ENCODE results near the gene PLIN4.
"Not testable (repeated sequence)": the region's sequence is repeated elsewhere in the genome, so short reads cannot be mapped to it uniquely, and the experiment has no call there.

PLIN4 gene, protein sequence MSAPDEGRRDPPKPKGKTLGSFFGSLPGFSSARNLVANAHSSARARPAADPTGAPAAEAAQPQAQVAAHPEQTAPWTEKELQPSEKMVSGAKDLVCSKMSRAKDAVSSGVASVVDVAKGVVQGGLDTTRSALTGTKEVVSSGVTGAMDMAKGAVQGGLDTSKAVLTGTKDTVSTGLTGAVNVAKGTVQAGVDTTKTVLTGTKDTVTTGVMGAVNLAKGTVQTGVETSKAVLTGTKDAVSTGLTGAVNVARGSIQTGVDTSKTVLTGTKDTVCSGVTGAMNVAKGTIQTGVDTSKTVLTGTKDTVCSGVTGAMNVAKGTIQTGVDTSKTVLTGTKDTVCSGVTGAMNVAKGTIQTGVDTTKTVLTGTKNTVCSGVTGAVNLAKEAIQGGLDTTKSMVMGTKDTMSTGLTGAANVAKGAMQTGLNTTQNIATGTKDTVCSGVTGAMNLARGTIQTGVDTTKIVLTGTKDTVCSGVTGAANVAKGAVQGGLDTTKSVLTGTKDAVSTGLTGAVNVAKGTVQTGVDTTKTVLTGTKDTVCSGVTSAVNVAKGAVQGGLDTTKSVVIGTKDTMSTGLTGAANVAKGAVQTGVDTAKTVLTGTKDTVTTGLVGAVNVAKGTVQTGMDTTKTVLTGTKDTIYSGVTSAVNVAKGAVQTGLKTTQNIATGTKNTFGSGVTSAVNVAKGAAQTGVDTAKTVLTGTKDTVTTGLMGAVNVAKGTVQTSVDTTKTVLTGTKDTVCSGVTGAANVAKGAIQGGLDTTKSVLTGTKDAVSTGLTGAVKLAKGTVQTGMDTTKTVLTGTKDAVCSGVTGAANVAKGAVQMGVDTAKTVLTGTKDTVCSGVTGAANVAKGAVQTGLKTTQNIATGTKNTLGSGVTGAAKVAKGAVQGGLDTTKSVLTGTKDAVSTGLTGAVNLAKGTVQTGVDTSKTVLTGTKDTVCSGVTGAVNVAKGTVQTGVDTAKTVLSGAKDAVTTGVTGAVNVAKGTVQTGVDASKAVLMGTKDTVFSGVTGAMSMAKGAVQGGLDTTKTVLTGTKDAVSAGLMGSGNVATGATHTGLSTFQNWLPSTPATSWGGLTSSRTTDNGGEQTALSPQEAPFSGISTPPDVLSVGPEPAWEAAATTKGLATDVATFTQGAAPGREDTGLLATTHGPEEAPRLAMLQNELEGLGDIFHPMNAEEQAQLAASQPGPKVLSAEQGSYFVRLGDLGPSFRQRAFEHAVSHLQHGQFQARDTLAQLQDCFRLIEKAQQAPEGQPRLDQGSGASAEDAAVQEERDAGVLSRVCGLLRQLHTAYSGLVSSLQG (N-terminal part only)

DNA sequence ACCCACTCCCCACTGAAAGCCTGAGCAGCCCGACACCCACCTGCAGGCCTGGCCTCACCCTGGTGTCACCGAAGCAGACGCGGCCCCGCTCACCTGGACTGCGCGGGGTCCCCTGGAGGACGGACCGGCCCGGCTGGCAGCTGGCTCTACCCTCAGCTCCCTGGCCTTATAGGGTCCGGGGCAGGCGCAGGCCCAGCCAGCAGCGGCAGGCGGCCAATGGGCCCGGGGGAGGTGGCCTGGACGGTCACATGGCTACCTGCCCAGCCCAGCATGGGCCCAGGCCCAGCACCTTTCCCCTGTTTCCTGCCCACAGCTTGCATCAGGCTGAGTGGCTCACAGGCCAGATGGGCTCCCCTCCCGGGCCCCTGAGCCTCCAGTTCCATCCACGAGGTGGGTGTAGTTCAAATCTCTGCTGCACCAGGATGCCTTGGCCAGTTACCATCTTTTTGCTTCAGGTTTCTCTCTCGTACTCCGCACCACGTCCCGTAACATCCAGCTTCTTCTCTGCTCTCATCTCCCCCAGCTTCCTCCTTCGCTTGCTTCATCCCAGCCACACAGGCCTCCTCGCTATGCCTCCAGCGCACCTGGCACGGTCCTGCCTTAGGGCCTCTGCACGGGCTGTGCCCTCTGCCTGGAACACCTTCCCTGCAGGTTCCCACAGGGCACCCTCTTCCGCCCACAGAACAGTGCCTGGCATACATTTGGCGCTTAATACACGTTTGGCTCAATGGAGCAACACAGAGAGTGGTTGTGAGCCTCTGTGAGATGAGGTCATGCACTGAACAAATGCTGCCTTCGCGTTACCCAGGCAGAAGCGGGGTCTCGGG, at the start of gene PLIN4:
TSS of gene PLIN4 (minus strand) at position 142 of the 827 bp plus-strand sequence. CDS start 214 bp downstream, outside the sequence.
- ChIA-PET CTCF (interaction anchor here (0.6 kb wide), 1 partner anchor 1230 kb away, joined by 3 read pairs; no protein-coding TSS in a partner anchor), POLR2A (interaction anchor here (0.6 kb wide), 1 partner anchor 10 kb away, joined by 3 read pairs; no protein-coding TSS in a partner anchor)
- TF ChIP-seq CTBP1 (IDR thresholded peaks at IDR 0.05; ENCODE audit: borderline replicate concordance), result no peak
- no peak for TF ChIP-seq LEF1 (IDR thresholded peaks at IDR 0.05; ENCODE audit: borderline replicate concordance)
- no peak for TF ChIP-seq FOXK2 (IDR thresholded peaks at IDR 0.05)
- no peak for TF ChIP-seq TARDBP (IDR thresholded peaks at IDR 0.05)
- no peak for TF ChIP-seq L3MBTL2 (conservative IDR thresholded peaks at IDR 0.05)
- no peak for TF ChIP-seq BHLHE40 (IDR thresholded peaks at IDR 0.05; ENCODE audit: borderline replicate concordance)
- no peak for TF ChIP-seq NFRKB (IDR thresholded peaks at IDR 0.05)
- no peak for TF ChIP-seq ELF4 (IDR thresholded peaks at IDR 0.05)
- TF ChIP-seq HDGF (IDR thresholded peaks at IDR 0.05; ENCODE audit: borderline replicate concordance), result no peak
- TF ChIP-seq, protein P1, sequence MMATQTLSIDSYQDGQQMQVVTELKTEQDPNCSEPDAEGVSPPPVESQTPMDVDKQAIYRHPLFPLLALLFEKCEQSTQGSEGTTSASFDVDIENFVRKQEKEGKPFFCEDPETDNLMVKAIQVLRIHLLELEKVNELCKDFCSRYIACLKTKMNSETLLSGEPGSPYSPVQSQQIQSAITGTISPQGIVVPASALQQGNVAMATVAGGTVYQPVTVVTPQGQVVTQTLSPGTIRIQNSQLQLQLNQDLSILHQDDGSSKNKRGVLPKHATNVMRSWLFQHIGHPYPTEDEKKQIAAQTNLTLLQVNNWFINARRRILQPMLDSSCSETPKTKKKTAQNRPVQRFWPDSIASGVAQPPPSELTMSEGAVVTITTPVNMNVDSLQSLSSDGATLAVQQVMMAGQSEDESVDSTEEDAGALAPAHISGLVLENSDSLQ (IDR thresholded peaks at IDR 0.05), result no peak
- DNase-seq (ENCODE audit: extremely low spot score), result no peak

DNA sequence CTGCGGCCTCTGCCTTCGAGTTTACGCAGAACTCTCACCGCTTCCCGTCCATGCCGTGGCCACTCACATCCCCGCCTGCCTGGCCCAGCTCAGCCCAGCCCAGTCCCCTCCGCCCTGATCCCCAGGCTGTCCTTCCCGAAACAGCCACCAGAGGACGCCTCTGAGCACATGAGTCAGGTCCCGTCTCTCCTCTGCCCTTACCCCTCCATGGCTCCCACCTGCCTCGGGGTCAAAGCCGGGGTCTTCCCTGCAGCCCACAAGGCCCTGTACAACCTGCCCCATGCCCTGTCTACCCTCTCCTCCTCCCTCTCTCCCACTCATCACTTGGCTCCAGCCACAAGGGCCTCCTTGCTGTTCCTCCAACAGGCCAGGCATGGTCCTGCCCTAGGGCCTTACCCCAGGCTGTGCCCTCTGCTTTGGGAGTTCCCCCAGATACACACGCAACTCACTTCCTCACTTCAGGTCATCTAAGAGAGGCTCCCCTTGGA, 49.3 kb upstream of the PLIN4 start:
- CTCF ChIA-PET, result interaction anchor here (0.5 to 3.0 kb wide), 15 partner anchors 8 to 83 kb away, joined by 3 to 21 read pairs (median 3); no protein-coding TSS in a partner anchor
- peak; percentile 79 for DNase-seq (ENCODE audit: extremely low spot score)
- POLR2A ChIA-PET, result no interaction called here

DNA sequence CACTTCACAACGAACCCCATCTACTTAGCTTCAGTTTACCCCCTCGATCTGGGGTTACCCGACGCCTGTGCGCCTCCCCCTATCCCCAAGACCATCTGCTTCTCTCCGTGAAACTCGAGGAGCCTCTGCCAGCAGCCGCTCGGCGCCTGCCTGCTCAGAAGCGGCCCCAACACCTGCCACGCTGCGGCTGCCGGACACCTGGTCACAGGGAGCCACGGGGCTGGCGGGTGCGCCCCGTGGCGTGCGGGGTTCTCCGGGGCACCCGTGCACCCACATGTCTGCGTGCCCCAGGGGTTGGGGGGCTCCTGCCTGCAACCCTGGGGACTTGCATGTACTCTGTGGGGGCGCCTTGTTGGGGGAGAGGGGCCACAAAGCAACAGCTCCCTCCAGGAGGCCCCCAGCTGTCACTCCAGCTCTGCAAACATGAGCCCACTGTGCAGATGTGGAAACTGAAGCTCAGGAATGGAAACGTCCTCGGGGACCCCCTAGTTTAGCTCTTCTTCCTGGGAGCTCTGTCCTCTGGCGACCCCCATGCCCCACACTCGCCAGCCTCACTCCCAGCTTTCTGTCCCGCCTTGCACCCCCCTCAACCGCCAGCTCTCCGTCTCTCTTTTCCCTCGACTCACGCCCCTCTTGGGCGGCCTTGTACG, 48.2 kb upstream of the PLIN4 start:
- CTCF ChIA-PET, result interaction anchor here (0.5 to 3.0 kb wide), 13 partner anchors 8 to 479 kb away, joined by 3 to 21 read pairs (median 3); no protein-coding TSS in a partner anchor
- TF ChIP-seq FOXA1 (IDR thresholded peaks at IDR 0.05) (no peak), FOXM1 (IDR thresholded peaks at IDR 0.05; ENCODE audit: borderline replicate concordance) (no peak), NFRKB (IDR thresholded peaks at IDR 0.05) (no peak), TARDBP (IDR thresholded peaks at IDR 0.05) (no peak), ARNT (IDR thresholded peaks at IDR 0.05) (no peak), CTBP1 (IDR thresholded peaks at IDR 0.05; ENCODE audit: borderline replicate concordance) (no peak), L3MBTL2 (conservative IDR thresholded peaks at IDR 0.05) (no peak), HDGF (IDR thresholded peaks at IDR 0.05; ENCODE audit: borderline replicate concordance) (no peak), FOXK2 (IDR thresholded peaks at IDR 0.05) (no peak), LEF1 (IDR thresholded peaks at IDR 0.05; ENCODE audit: borderline replicate concordance) (no peak), SP1 (IDR thresholded peaks at IDR 0.05) (no peak), ZNF384 (IDR thresholded peaks at IDR 0.05) (no peak), BHLHE40 (IDR thresholded peaks at IDR 0.05; ENCODE audit: borderline replicate concordance) (no peak), SUZ12 (IDR thresholded peaks at IDR 0.05) (no peak), ELF4 (IDR thresholded peaks at IDR 0.05) (no peak)
- TF ChIP-seq, protein P1 (IDR thresholded peaks at IDR 0.05), result no peak
- POLR2A ChIA-PET, result interaction anchor here (1.2 kb wide), 1 partner anchor 70 kb away, joined by 3 read pairs; no protein-coding TSS in a partner anchor
- no peak for DNase-seq (ENCODE audit: extremely low spot score)

More for the DNA sequence above, 49.3 kb upstream of the PLIN4 start:
- TF ChIP-seq, protein P1 (IDR thresholded peaks at IDR 0.05), result no peak
- TF ChIP-seq FOXK2 (IDR thresholded peaks at IDR 0.05) (no peak), NFRKB (IDR thresholded peaks at IDR 0.05) (no peak)

DNA sequence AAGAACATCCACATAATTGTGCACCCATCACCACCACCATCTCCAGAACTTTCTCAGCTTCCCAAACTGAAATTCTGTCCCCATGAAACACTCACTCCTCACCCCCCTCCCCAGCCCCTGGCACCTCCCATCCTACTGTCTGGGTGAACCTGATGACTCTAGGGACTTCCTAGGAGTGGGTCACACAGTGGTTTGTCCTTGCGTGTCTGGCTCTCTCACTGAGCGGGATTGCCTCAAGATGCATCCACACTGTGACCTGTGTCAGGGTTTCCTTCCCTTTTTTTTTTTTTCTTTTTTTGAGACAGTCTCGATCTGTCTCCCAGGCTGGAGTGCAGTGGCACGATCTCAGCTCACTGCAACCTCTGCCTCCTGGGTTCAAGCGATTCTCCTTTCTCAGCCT, 45.3 kb upstream of the PLIN4 start:
- DNase-seq (ENCODE audit: extremely low spot score); POLR2A ChIA-PET; CTCF ChIA-PET: not testable (repeated sequence)

DNA sequence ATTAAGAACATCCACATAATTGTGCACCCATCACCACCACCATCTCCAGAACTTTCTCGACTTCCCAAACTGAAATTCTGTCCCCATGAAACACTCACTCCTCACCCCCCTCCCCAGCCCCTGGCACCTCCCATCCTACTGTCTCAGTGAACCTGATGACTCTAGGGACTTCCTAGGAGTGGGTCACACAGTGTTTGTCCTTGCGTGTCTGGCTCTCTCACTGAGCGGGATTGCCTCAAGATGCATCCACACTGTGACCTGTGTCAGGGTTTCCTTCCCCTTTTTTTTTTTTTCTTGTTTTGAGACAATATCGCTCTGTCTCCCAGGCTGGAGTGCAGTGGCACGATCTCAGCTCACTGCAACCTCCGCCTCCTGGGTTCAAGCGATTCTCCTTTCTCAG, 43.8 kb upstream of the PLIN4 start:
- POLR2A ChIA-PET; CTCF ChIA-PET; DNase-seq (ENCODE audit: extremely low spot score): not testable (repeated sequence)

Measured in HEK293T (cell line).